ENCODE results near the gene PHYHD1.

DNA sequence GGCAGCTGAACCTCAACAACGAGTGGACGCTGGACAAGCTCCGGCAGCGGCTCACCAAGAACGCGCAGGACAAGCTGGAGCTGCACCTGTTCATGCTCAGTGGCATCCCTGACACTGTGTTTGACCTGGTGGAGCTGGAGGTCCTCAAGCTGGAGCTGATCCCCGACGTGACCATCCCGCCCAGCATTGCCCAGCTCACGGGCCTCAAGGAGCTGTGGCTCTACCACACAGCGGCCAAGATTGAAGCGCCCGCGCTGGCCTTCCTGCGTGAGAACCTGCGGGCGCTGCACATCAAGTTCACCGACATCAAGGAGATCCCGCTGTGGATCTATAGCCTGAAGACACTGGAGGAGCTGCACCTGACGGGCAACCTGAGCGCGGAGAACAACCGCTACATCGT, 12.4 kb upstream of the PHYHD1 start:
- TF ChIP-seq EP300 (IDR thresholded peaks at IDR 0.05): no peak
- TF ChIP-seq, protein P1, sequence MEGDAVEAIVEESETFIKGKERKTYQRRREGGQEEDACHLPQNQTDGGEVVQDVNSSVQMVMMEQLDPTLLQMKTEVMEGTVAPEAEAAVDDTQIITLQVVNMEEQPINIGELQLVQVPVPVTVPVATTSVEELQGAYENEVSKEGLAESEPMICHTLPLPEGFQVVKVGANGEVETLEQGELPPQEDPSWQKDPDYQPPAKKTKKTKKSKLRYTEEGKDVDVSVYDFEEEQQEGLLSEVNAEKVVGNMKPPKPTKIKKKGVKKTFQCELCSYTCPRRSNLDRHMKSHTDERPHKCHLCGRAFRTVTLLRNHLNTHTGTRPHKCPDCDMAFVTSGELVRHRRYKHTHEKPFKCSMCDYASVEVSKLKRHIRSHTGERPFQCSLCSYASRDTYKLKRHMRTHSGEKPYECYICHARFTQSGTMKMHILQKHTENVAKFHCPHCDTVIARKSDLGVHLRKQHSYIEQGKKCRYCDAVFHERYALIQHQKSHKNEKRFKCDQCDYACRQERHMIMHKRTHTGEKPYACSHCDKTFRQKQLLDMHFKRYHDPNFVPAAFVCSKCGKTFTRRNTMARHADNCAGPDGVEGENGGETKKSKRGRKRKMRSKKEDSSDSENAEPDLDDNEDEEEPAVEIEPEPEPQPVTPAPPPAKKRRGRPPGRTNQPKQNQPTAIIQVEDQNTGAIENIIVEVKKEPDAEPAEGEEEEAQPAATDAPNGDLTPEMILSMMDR (IDR thresholded peaks at IDR 0.05): no peak
- no peak for TF ChIP-seq POLR2A (IDR thresholded peaks at IDR 0.05)

Measured in tibial nerve (tissue), 4 donors.